NCI-H460 (cell line): ENCODE data around the gene EGFLAM. TPM values are rescaled to one million over a fixed set of nuclear protein-coding genes. Genes with fewer than 3 reads are reported as not detected.
A peak's percentile ranks its signal among the peaks of the same experiment; 100 is the strongest.

Source experiments
- DNase-seq: peaks from one replicate; pipeline ENCODE4 v3.0.0-alpha.2; 2016; ENCODE audit warnings: low read depth; ENCODE audit errors: extremely low read depth
- total RNA-seq: library from RNA; depleted of rRNA; stranded (reverse); fragments of >200 nt; shearing (Covaris generic); gene quantifications from 2 replicates; pipeline ENCODE4 v1.2.3, GENCODE V29; 2014

EGFLAM gene
- total RNA-seq, 1 experiment from 2014 or later: 58.8 TPM

DNA sequence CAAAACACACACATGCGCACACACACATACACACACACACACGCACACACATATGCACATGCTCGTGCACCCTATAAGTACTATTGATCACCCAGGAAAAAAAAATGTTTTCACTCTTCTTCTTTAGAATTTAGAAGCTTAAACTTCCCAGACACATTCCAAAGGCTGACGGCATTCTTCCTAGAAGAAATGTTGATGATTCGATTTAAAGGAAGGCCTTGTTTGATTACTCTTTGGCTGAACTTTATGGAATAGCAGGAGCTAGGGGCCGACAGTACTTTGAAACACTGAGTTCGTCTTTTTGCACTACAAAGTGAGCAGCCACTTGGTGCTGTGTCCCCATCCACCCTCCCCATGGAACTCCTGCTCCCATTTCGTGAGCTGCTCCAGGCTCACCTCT is 113.2 kb downstream of the EGFLAM start:
- DNase-seq: no peak

DNA sequence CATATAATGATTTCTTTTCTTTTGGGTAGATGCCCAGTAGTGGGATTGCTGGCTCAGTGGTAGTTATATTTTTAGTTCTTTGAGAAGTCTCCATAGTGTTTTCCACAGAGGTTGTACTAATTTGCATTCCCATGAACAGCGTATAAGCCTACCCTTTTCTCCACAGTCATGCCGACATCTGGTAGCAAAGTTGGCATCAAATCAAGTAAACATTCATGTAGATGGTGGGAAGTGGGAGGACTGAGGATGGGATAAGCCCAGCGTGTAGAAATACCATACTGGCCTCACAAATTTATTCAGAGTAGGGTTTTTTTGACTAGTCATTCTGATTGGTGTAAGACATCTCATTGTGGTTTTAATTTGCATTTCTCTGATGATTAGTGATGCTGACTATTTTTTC is 115.4 kb downstream of the EGFLAM start:
- no peak for DNase-seq

DNA sequence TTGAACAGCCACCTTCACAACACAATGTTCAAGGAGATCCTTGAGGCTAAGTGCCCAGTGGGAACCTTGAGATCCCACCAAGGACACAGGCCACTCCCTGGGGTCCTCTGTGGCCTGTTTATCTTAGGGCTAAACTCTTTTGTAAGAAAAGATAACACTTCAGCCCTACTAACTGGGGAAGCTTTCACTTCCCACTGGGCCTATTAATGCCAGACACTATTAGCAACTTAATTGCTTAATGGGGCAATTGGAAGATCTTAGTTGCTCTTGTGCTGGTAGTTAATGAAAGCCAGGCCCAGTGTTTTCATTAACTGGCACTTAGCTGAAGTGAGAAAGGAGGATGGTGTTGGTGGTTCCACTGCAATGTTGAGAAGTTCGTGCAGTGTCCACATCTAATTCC is 117.1 kb downstream of the EGFLAM start:
- DNase-seq: no peak

DNA sequence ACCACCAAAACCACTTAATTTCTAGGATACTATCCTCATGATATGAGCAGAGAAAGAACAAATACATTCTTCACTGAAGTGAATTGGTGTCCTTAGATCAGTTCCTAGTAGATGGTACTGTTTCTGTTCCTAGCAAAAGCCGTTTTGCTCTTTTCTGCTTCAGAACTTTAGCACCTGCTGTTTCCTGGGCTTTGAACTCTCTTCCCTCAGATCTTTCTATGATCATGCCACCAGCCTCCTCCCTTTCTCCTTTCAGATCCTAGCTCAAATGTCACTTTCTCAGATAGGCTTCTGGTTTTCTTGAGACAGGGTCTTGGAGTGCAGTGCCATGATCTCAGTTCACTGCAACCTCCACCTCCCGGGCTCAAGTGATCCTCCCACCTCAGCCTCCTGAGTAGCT is 118.0 kb downstream of the EGFLAM start:
- no peak for DNase-seq

DNA sequence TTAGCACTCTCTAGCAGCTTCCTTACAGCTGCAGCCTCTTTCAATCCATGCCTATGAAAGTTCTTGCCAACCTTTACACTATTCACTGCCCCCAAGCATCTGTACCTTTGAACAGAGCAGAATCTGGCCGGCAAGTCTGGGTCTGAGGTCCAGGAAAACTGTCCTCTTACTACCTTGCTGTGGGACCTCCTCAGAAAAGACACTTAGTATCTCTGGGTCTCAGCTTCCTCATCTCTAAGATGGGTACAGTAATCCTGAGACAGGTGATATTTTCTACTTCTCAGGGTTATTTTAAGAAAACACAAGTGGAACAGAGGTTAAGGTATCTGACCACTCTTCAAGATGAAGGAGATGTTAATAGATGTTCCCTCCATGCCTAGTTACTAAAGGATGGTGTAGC is 120.2 kb downstream of the EGFLAM start:
- DNase-seq: no peak

DNA sequence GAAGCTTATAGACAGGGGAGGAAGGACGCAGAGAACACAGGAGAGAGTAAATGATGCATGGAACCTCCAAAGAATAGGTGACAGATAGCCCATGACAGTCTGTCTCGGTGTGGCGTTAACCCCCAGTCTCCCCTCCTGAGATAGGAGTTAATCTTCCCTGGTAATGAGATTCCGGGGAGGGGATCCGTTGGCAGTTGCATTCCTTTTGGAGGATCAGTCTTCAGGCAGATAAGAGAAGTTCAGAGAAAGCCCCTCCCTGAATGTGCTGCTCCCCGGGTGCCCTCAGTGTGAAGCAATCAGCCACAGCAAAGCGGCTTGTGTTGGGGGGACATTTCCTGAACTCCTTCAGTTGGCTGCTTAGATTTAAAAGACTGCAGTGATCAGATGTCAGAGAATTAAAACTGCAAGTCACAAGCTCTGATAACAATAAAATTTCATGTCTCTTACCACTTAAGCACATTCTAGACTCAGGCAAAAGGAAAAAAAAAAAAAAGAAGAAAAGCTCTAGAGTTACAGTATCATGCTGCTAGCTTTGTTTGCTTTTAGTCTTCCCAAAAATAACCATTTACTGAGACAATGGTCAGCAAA is 121.1 kb downstream of the EGFLAM start:
- no peak for DNase-seq

DNA sequence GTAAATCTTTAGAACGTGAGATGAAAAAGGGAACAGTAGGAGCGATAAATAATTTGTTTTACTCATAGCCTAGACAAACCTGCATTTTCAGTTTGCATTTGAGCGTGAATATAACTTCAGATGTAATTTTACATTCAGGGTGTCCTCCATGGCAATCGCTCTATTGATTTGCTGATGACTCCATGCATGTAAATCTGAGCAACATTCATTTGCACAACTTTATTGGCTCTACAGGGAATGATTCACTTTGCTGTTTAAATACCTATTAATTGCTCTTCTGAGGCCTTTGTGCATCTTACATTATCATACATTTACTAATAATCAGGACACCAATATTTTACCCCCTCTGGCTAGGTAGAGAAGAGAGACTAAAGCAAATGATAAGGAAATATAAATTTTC is 122.2 kb downstream of the EGFLAM start:
- DNase-seq: no peak

DNA sequence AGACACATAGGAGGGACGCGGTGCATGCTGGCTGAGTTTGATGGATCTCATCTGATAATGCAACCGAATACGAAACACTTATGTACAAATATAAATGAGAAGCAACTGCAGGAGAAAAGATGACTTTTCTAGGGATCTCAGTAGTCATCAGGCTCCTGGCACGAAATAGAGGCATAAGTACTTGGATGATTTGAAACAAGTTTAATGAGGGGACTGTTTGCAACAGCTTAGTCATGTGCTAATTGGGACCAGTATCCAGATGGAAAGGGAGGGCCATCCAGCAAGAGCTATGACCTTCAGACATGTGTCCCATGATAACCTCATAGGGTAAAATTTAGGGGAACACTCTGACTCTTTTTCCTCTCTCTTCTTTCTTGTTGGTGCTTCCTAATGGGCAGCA is 123.0 kb downstream of the EGFLAM start:
- no peak for DNase-seq

DNA sequence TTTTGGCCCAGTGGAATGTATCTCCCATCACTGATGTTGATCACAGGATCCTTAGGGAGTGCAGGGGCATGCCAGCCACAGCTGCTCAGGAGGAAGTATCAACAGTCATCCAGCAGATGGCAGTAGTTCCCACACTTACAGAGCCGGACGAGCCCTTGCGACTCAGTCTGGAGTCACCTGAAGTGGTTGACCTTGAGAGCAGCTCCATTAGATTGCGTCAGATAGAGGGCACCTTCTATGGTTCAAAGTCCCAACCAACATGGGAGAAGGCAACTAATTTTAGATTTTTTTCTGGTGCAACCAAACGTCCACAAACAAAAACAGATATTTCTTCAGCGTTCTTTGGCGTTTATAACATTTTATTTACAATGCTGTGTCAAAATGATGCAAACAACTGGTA is 124.5 kb downstream of the EGFLAM start:
- DNase-seq: peak; percentile 84

DNA sequence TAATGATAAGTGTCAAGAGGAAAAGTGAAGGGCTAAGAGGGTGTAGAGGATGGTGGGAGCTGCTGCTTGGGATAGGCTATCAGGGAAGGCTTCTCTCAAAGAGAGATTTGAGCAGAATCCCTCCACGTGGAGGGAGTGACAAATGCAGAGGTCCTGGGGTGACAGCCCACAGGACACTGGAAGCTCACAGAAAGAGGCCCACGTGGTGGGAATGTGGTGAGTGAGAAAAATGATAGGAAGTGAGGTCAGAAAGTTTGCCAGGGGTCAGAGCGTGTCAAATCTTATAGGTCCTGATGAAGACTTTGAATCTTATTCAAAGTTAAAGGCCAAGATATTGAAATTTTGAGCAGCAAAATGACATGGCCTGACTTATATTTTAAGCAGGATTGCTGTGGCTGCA is 125.3 kb downstream of the EGFLAM start:
- no peak for DNase-seq

DNA sequence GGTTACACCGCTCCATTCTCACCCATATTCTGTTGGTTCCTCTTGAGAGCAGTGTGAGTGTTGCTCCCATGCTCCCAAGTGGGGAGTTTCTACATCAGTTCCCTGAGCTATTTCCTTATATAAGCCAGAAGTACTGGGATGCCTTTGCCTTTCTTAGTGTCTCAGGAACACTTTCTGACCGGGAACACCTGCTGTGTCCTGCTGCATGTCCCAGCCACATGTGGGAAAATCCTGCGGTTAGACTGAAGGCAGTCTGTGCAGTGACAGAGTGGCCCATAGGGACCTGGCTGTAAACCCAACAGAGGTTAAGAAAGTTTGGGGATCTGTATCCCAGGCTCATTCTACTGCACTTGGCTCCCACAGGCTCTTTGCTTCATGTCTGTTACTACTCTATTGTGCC is 126.0 kb downstream of the EGFLAM start:
- no peak for DNase-seq

DNA sequence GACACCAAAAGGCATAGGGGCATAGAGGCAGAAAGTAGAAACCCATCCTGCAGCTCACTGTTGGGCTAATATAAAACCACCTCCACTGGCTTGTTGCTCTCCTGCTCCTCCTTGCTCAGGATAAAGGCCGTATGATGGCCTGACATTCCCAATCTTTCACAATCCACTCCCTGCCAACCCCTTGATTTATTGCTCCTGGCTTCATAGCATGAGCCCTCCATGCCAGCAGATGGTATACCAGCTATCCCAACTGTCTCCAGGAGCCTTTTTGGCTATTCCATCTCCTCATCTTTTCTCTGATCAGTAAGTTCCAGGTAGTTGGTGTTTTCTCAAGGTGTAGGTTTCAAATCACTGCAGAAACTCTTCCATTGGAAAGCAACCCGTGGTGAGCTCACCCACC is 128.8 kb downstream of the EGFLAM start:
- no peak for DNase-seq

DNA sequence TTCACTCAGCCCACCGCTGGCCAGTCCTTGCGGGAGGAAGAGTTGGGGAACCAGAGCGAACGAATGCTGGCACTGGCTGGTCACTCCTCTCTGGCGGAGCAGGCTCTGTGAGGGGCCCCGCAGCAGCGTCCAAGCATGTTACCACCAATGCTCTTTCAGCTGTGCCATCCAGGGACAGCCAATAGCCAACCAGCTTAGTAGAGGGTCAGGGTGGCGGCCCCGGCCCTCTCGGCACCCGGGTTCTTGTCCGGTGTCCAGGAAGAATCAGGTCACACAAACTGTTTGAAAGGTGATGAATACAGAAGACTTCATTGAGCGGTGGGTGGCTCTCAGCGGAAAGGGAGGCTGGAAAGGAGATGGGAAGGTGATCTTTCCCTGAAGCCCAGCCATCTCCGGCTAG is 135.3 kb downstream of the EGFLAM start:
- DNase-seq: no peak

DNA sequence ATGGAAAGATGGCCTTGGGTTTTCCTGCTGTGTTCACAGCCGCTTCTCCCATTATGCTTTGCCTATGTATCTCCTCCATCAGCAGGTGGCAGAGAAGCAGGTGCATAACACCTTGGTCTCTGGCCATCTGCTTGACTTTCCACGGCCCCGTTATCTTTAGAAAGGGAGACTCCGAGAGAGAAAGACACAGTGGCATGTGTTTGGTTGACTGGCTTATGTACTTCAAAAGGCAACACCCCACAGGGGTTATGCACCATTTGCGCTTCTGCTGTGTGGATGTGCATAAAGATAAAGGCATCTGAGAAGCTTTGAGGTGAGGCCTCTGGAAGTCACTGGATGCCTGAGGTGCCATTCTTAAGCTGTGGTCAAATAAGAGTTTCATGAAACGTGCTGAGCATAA is 138.4 kb downstream of the EGFLAM start:
- no peak for DNase-seq

DNA sequence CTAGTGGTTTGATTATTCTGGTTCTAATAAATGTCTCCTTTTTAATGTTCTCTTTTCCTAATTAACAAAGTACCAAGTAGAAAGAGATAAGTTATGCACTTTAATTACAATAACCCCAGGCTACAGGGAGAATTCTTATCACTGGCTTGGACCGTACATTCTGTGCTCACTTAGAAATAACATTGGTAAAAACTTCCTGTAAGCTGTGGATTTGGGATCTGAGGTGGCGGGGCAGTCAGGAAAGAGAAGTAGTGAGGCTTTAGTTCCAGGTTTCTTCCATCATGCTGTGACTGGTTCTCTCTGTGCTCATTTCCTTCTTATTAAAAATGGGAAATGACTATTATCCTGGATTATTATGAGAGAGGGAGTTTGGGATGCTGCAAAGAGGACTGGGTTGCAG is 142.0 kb downstream of the EGFLAM start:
- DNase-seq: no peak

DNA sequence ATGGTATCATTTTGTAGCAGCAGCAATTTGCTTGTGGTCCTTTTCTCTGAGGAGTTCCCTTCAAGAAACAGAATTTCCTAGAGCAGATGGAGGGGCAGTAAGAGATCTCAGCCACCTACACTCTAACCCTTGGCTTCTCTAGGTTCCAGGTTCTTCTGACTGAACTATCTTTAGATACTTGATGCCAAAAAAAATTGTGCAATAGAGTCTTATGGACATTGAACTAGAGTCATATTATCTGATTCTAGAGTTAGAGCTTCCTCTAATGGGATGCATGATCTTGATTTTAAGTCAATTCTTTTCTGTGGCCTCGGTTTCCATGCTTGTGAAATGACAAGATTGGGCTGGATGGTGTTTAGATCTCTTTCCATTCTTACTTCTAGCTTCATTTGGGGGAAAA is 142.8 kb downstream of the EGFLAM start:
- no peak for DNase-seq

DNA sequence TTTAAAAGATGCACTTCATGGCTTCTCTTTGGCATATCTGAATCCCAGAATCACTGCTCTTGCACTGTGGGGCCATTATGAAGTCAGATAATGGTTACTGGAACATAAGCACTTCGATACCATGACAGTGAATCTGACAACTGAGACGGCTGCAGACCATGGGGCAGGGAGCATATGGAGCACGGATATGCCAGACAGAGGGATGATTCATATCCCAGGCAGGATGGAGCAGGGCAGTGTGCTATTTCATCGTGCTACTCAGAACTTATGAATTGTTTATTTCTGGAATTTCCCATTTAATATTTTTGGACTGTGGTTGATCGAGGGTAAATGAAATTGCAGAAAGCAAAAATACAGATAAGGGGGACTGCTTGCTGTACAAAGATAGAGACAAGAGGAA is 145.0 kb downstream of the EGFLAM start:
- no peak for DNase-seq

DNA sequence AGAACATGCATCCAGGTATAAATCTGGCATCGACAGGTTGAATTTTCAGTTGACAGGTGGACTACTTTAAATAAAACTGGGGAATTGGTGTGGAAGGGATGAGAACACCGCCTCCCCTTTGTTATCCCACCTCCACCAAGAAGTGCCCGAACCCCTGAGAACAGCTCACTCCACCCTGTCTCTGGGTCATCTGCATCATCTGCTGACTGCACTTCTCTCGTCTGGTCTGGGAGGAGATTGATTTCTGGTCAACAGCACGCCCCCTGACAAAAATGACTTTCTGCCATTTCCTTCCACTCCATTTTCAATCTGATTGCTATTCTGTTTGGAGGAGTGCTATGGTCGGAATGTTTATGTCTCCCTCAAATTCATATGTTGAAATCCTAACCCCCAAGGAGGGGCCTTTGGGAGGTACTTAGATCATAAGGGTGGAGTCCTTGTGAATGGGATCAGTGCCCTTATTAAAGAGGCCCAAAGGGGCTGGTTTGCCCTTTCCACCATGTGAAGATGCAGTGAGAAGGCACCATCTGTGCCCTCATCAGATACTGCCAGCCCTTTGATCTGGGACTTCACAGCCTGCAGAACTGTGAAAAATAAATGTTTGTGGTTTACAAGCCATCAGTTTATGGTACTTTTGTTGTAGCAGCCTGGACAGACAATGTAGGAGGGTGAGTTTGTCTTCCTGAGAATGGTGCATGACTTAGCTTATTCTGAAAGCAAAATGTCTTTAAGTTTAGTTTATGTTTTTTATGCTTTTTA is 145.7 kb downstream of the EGFLAM start:
- no peak for DNase-seq

DNA sequence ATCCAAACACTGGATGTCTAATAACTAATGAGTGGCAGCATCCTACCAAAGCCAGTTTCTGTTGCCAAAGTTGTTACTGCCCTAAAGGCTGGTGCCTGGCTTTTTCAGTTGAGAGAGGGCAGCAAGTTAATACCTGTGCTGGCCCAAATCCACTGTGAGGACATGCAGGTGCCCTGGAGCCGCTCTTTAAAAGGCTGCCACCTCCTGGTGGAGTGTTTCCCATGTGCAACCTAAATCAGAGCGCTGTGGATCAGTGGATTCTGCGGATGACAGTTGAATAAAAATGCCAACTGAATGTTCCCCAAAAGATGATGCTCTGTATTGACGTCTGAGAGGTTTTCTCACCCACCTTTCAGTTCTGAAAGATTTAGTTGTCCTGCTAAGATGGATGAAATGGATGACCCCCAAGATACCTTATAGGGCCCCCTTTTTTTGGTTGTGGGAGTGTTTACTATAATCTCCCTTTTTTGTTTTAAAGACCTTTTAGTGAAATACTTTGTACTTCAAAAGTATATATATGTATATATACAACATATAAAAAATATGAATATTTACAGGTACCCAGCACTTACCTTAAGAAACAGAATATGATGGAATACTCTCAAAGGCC is 146.4 kb downstream of the EGFLAM start:
- DNase-seq: no peak

DNA sequence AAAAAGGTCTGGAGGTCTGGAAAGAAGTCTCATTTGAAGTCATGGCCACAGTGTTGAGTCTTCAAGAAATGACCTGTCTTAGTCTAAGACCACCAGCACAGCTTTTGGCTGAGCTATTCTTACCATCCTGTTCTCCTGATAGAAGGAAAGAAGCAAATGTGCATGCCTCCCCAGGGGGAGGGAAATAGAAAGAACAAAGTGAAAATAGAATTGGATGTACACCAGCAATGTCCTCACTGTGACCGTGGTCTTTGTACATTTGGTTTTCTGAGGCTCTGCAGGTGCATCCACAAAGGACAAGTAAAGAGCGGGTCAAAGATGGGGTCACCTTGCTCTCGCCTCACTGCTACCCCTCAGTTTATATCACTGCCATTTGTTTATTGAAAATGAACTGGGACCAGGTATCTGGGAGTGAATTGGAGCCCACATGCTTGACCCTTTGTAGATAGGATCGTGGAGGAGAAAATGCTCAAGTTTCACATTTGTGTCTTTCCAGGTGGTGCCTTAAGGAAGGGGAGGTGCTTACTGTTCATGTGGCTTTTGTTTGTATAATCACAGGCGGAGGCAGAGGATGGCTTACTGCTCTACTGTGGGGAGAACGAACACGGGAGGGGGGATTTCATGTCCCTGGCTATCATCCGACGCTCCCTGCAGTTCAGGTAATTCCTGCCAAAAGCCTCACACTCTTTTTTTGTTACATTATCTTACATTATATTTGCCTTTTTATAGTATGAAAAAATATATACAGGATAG is 150.3 kb downstream of the EGFLAM start:
- DNase-seq: no peak

DNA sequence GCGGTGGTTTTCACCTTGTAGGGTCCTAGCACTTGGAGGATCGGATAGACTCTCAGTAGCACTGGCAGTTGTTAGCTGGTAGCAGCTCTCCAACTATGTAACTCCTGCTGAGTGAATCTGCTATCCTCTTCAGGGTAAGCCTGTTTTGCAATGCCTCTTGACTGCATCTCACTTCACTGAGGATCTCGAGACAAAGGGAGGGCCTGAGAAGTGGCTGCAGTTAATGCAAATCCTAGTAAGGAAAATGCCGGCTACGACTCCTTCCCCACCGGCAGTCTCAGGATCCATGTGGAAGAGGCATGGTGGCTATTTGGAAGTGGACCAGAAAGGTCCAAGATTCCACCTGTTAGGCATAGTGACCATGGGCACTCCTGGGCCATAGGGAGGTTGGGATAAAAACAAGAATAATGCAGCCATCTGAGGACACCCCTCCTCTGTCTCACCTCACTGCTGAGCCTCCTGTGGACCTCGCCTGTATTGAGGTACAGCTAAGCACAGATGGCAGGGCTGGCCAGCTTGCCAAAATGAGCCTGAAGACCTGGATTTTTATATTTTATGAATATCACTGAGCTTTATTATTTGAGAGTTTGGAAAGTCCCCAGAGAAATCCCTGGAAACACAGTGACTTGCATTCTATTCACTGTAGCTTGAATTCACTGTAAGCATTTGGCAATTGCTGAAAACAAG is 152.1 kb downstream of the EGFLAM start:
- no peak for DNase-seq
